Panc1 (cell line): ENCODE results near the gene RAB3D. TPM values are rescaled to one million over a fixed set of nuclear protein-coding genes. Genes with fewer than 3 reads are reported as not detected.

Experiments used
- ATAC-seq: fragments of 200-7000 bp; cut with Tn5 transposase; 2 replicates; pipeline ENCODE4 v1.9.1; 2020; ENCODE audit warnings: mild to moderate bottlenecking, moderate library complexity
- BruUV-seq: library from RNA; stranded (reverse); fragments of 400-500 nt; replicated peaks from 2 replicates; lab custom pipeline; 2021; lab: Mats Ljungman, UMichigan
- CTCF ChIA-PET: fragments of 300-600 bp; sonication (Branson Sonifier 250); formaldehyde crosslinking; loops from one replicate; lab custom pipeline; 2022; ENCODE audit warnings: antibody characterized with exemption; lab: Charles Lee
- POLR2A ChIA-PET: fragments of 300-600 bp; sonication (Branson Sonifier 250); formaldehyde crosslinking; loops from one replicate; lab custom pipeline; 2022; ENCODE audit warnings: antibody characterized with exemption; lab: Charles Lee
- DNase-seq: peaks from one replicate; pipeline ENCODE4 v3.0.0-alpha.2; 2010; ENCODE audit warnings: low read depth, low spot score
- H3K27ac ChIP-seq: 2 replicates; pipeline ENCODE4 v1.5.1; 2011; ENCODE audit warnings: mild to moderate bottlenecking, low read length, inconsistent platforms
- H3K27me3 ChIP-seq: fragments of 200-500 bp; sonication (Bioruptor generic); 2 replicates; pipeline ENCODE4 v1.6.0; 2014; ENCODE audit warnings: low read length, inconsistent platforms; ENCODE audit not compliant: control insufficient read depth, insufficient read depth
- H3K36me3 ChIP-seq: fragments of 200-500 bp; sonication (Bioruptor generic); 2 replicates; pipeline ENCODE4 v1.5.1; 2014; ENCODE audit warnings: inconsistent platforms, mild to moderate bottlenecking, low read length, moderate library complexity; ENCODE audit not compliant: control insufficient read depth, insufficient read depth
- H3K4me1 ChIP-seq: 2 replicates; pipeline ENCODE4 v1.5.1; 2011; ENCODE audit warnings: inconsistent platforms, mild to moderate bottlenecking, low read length, moderate library complexity; ENCODE audit not compliant: control insufficient read depth, insufficient read depth
- H3K4me3 ChIP-seq, 2 experiments: 2 replicates each; pipeline ENCODE4 v1.5.1; 2011 to 2012; ENCODE audit warnings: low read depth in 2 of 2, low read length in 2 of 2, mild to moderate bottlenecking in 2 of 2, inconsistent platforms in 1 of 2, moderate library complexity in 1 of 2
- H3K9me3 ChIP-seq: fragments of 200-500 bp; sonication (Bioruptor generic); 2 replicates; pipeline ENCODE4 v1.5.1; 2014; ENCODE audit warnings: low read depth, mild to moderate bottlenecking, inconsistent platforms, low read length, moderate library complexity; ENCODE audit not compliant: control insufficient read depth, insufficient read depth
- CTCF ChIP-seq: fragments of 450-650 bp; IDR thresholded peaks from 2 replicates; pipeline ENCODE4 v1.5.1; 2017; ENCODE audit warnings: mild to moderate bottlenecking
- POLR2AphosphoS5 ChIP-seq: IDR thresholded peaks from 2 replicates; pipeline ENCODE4 v1.6.1; 2012; ENCODE audit warnings: mild to moderate bottlenecking, low read depth, low read length, moderate library complexity
- REST ChIP-seq, 2 experiments: IDR thresholded peaks; 2 replicates each; pipeline ENCODE4 v1.6.1; 2011 to 2012; ENCODE audit warnings: low read depth in 2 of 2, control low read depth in 1 of 2, low read length in 1 of 2, mild to moderate bottlenecking in 1 of 2, moderate library complexity in 1 of 2; ENCODE audit not compliant: insufficient read depth in 1 of 2
- SIN3A ChIP-seq: IDR thresholded peaks from 2 replicates; pipeline ENCODE4 v1.6.1; 2012; ENCODE audit warnings: low read depth, mild to moderate bottlenecking, low read length, moderate library complexity, borderline replicate concordance; ENCODE audit not compliant: insufficient read depth
- TCF7L2 ChIP-seq: IDR thresholded peaks from 2 replicates; pipeline ENCODE4 v1.6.1; 2011; ENCODE audit warnings: mild to moderate bottlenecking, low read depth, low read length, inconsistent platforms
- in situ Hi-C: cut with HindIII; loops from 2 replicates; pipeline ENCODE4 v1.10.0; 2016; ENCODE audit warnings: low sequenced_read_pairs, low pct_unique_long_range_greater_than_20kb
- intact Hi-C: fragments of 100-400 bp; cut with micrococcal nuclease; formaldehyde crosslinking; loops from one replicate; pipeline ENCODE4 v1.10.0; 2022; ENCODE audit not compliant: unreplicated experiment
- total RNA-seq: library from RNA; stranded (reverse); gene quantifications from one replicate; pipeline ENCODE4 v1.2.1, GENCODE V29; 2021; ENCODE audit not compliant: unreplicated experiment

The RAB3D gene
- total RNA-seq, 1 experiment from 2014 or later = 46.6 TPM

- Histone ChIP-seq H3K36me3 (no peaks in the 10 kb centered on the region), H3K4me1 (no peaks in the 10 kb centered on the region), H3K27ac (no peak overlapping the region), H3K27me3 (no peaks in the 10 kb centered on the region), H3K9me3 (no peaks in the 10 kb centered on the region), H3K4me3 (no peak overlapping the region)
- DNase-seq (no peak), ATAC-seq (no peak)
- POLR2A ChIA-PET = no interaction called here
- TF ChIP-seq TCF7L2 = no peak
- no TSS peak for BruUV-seq
- intact Hi-C loops = no loop called here
- in situ Hi-C loops = no loop called here
- CTCF ChIA-PET = no interaction called here
Measured at GRCh38 chr19:11332822-11333221, 6.6 kb downstream of the RAB3D start.

GRCh38 chr19:11331502-11331901, 8.0 kb downstream of the RAB3D start:
- CTCF ChIA-PET = no interaction called here
- ATAC-seq = no peak
- BruUV-seq = no TSS peak

More at GRCh38 chr19:11331502-11331901, 8.0 kb downstream of the RAB3D start:
- no peaks in the 10 kb centered on the region for H3K9me3 ChIP-seq
- in situ Hi-C loops (no loop called here), intact Hi-C loops (no loop called here)
- no peak overlapping the region for H3K27ac ChIP-seq
- H3K27me3 ChIP-seq = no peaks in the 10 kb centered on the region
- TF ChIP-seq TCF7L2 (no peak), CTCF (no peak), REST (IDR thresholded peaks at IDR 0.05; ENCODE audit: insufficient read depth in 1 of 2, low read depth in 2 of 2, low read length in 1 of 2) (no peak), POLR2AphosphoS5 (no peak), SIN3A (no peak)
- no peak overlapping the region for H3K4me3 ChIP-seq
- H3K36me3 ChIP-seq = no peaks in the 10 kb centered on the region; the same call in 1 of the 2 replicates
- no peak for DNase-seq
- H3K4me1 ChIP-seq = no peaks in the 10 kb centered on the region
- POLR2A ChIA-PET = no interaction called here
